ENCODE data around the gene GALNS.

GRCh38 chr16:88872650-88873331, 16.0 kb upstream of the GALNS start:
- TF ChIP-seq POLR2AphosphoS5 (IDR thresholded peaks at IDR 0.05): no peak
- TF ChIP-seq CTCF (IDR thresholded peaks at IDR 0.05; ENCODE audit: poor library complexity, severe bottlenecking): no peak
- no peak for TF ChIP-seq EZH2 (IDR thresholded peaks at IDR 0.05; ENCODE audit: borderline replicate concordance, insufficient read depth, low read length, poor library complexity, severe bottlenecking)
- TF ChIP-seq SMC3 (conservative IDR thresholded peaks at IDR 0.05; ENCODE audit: poor library complexity): no peak
